Posterior cingulate gyrus (tissue), 11 donors: ENCODE data around the gene MAEA.
A peak's percentile ranks its signal among the peaks of the same experiment; 100 is the strongest.
"Not testable (repeated sequence)": the region's sequence is repeated elsewhere in the genome, so short reads cannot be mapped to it uniquely, and the experiment has no call there.

Experiments
- DNase-seq, 10 donors: peaks; one replicate each; pipeline versions ENCODE4 v3.0.0 to v3.0.0-alpha.2; 2020 to 2021; ENCODE audit warnings: mixed read lengths in 3 of 10
- intact Hi-C: fragments of 100-400 bp; cut with DNase I; formaldehyde crosslinking; loops from one replicate; pipeline ENCODE4 v1.15.1; 2023

Gene MAEA

GRCh38 chr4:1316537-1317168, 27.0 kb downstream of the MAEA start:
- peak in 2 of 10 donors; percentile 52 to 62 for DNase-seq
- intact Hi-C loops, result no loop called here

GRCh38 chr4:1317177-1318045, 27.7 kb downstream of the MAEA start:
- intact Hi-C loops, result no loop called here
- peak in 3 of 10 donors; percentile 38 to 66 (median 48) for DNase-seq

GRCh38 chr4:1318046-1318375, 28.3 kb downstream of the MAEA start:
- peak in 2 of 10 donors; percentile 19 to 49 for DNase-seq
- intact Hi-C loops, result no loop called here

- intact Hi-C loops, result no loop called here
- peak in 3 of 10 donors; percentile 32 to 71 (median 50) for DNase-seq
Measured at GRCh38 chr4:1318488-1319213, 29.0 kb downstream of the MAEA start.

- intact Hi-C loops, result no loop called here
Measured at GRCh38 chr4:1321486-1321885, 31.8 kb downstream of the MAEA start.

GRCh38 chr4:1321946-1322650, 32.4 kb downstream of the MAEA start:
- DNase-seq, result peak in 3 of 10 donors; percentile 70
- intact Hi-C loops, result no loop called here

More at GRCh38 chr4:1321486-1321885, 31.8 kb downstream of the MAEA start:
- DNase-seq, result peak in 3 of 10 donors; percentile 66 to 74 (median 73)

GRCh38 chr4:1323280-1323634, 33.6 kb downstream of the MAEA start:
- DNase-seq, result no peak
- intact Hi-C loops, result no loop called here

GRCh38 chr4:1323635-1324442, 34.1 kb downstream of the MAEA start:
- intact Hi-C loops, result no loop called here
- DNase-seq, result peak in 2 of 10 donors; percentile 41 to 46

- intact Hi-C loops, result not testable (repeated sequence)
Measured at GRCh38 chr4:1324443-1325175, 34.9 kb downstream of the MAEA start.

GRCh38 chr4:1325176-1325480, 35.4 kb downstream of the MAEA start:
- intact Hi-C loops, result no loop called here
- peak in 2 of 10 donors; percentile 27 to 73 for DNase-seq

More at GRCh38 chr4:1324443-1325175, 34.9 kb downstream of the MAEA start:
- DNase-seq, result peak in 3 of 10 donors; percentile 21 to 37 (median 26)

- DNase-seq, result peak in 3 of 10 donors; percentile 55 to 67 (median 66)
- intact Hi-C loops, result no loop called here
Measured at GRCh38 chr4:1325681-1326635, 36.3 kb downstream of the MAEA start.

- intact Hi-C loops, result no loop called here
- DNase-seq, result peak in 3 of 10 donors; percentile 63 to 85 (median 66)
Measured at GRCh38 chr4:1326751-1327525, 37.2 kb downstream of the MAEA start.

GRCh38 chr4:1327526-1328266, 38.0 kb downstream of the MAEA start:
- peak in 3 of 10 donors; percentile 54 to 77 (median 63) for DNase-seq
- intact Hi-C loops, result no loop called here

- intact Hi-C loops, result no loop called here
- DNase-seq, result peak in 4 of 10 donors; percentile 3 to 76 (median 64)
Measured at GRCh38 chr4:1328267-1329155, 38.8 kb downstream of the MAEA start.
